ENCODE results near the gene ZNF804A.

ZNF804A gene

DNA sequence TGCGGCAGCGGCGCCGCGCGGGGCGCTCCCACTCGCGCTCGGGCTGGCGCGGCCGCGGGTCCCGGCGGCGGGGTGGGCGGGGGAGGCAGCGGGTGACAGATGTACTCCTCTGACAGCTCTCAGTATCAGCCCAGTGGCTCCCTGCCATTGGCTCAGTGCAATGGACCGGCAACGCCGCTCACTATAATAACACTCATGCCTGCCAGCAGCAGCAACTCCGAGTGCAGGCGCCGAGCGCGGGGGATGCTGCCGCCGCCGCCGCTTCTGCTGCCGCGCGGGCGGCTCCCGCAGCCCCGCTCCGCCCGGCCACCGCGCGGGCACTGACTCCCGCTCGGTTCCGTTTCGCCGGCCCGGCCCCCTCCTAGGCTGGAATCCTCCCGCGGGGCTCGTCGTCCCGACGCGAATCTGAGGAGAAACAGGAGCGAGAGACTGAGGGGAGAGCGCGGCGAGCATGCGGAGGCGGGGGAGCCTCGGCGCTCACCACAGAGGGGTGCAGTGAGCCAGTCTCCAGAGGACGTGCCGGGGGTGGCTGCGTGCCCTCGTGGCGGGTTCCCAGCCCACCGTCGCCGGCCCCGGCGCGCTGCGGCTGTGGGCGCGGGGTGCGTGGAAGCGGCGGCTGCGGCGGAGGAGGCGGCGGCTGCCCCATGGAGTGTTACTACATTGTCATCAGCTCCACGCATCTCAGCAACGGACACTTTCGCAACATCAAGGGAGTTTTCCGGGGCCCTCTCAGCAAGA lies at the start of gene ZNF804A:
Gene ZNF804A (plus strand): TSS at position 214 of the 738 bp plus-strand sequence. CDS start 431 bp downstream, at position 645.
- DNase-seq (ENCODE audit: low spot score): no peak

DNA sequence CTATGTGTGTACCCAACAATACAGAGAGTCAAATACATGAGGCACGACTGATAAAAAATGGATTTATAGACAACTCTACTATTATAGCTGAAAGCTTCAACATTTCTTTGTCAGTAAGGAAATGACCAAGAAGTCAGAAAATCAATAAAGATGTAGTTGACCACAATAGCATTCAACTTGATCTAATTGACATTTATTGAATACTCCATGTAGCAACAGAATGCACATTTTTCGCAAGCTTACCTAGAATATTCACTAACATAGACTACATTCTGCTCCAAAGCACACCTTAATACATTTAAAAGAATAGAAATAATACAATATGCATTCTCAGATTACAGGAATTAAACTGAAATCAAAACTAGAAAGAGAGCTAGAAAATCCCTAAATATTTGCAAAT lies 49.2 kb upstream of the ZNF804A start:
- DNase-seq (ENCODE audit: low spot score): no peak

DNA sequence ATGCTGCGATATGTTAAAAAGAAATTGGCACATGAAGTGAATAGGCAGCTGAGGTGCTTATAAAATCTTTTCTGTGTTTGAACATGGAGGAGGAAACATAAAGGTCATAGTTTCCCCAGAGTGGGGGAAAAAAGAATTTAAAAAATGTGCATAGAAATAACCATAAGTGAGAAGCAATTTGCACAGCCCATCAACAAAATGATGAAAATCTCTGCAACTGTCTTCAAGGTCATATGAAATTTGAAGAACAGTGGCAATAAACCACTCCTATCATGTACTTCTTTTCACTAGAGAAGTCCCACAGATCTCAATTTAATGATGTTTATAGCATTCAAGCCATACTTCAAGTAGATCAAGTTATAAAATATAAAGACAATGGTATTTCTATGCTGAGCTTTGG lies 46.7 kb upstream of the ZNF804A start:
- no peak for DNase-seq (ENCODE audit: low spot score)

DNA sequence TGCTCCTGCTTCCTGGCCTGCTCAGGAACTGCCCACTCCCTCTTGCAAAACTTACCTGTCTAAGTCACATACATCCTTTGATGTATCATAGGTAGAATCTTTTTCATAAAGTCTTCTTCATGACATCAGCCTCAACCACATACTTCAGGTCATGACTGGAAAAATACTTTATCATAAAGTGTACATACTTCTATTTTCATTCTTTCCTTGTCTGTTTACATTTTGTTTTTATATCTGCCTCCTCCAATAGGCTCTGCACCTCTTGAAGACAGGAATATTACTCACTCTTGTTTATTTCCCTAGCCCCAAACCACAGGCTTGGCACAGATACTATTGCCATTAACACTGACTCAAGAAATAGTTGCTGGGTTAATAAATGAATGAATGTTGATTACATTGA lies 43.6 kb upstream of the ZNF804A start:
- no peak for DNase-seq (ENCODE audit: low spot score)

DNA sequence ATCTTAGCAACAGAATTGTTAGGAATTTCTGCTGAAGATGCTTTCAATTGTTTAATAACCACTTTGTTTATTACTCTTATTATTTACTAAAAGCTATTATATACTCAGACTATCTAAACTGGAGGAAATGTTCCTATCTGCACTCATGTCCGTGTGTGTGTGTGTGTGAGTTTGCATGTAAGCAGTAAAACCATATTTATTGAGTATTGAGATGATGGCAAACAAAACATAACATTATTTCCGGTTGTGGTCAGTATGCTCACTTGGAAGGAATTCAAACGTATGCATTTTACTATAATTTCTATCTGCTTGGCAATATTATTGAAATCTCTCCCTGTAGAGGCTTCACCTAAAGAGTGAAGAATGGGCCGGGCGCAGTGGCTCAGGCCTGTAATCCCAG lies 43.0 kb upstream of the ZNF804A start:
- DNase-seq (ENCODE audit: low spot score): no peak

DNA sequence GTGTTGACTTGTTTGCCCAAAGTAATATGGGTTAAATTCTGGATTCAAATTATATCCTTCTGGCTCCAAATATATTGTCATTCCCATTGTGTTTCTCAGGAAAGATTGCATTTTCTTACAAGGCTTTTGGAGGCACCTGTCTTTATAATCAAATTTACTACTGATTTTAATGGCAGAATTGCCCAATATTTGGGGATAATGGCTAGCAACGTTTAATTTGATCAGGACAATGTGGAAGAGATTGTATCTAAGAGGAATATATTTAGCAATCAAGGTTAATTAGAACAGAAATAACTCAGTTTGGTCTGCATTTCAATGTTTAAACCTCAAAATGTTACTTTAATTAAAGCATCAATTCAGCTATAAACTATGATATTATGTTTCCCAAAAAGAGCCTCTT lies 41.7 kb upstream of the ZNF804A start:
- no peak for DNase-seq (ENCODE audit: low spot score)

DNA sequence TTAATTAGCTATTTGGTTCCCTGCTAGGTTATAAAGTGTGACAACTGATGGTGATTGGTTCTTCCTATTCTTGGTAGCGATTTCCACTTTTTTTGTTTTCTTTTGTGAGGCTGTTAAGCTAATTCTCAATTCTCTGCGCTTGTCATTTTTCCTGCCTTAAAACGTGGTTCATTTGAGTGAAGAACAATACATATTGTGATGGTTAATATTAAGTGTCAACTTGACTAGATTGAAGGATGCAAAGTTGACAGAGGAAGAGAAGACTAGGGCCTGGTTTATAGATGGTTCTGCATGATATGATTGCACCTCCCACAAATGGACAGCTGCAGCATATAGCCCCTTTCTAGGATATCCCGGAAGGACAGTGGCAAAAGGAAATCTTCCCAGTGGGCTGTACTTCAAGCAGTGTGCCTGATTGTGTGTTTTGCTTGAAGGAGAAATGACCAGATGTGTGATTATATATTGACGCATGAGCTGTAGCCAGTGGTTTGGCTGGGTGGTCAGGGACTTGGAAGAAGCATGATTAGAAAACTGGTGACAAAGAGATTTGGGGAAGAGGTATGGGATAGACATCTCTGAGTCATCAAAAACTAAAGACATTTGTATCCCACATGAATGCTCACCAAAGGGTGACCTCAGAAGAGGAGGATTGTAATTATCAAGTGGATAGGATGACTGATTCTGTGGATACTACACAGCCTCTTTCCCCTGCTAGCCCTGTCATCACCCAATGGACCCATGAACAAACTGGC lies 39.4 kb upstream of the ZNF804A start:
- DNase-seq (ENCODE audit: low spot score): no peak

DNA sequence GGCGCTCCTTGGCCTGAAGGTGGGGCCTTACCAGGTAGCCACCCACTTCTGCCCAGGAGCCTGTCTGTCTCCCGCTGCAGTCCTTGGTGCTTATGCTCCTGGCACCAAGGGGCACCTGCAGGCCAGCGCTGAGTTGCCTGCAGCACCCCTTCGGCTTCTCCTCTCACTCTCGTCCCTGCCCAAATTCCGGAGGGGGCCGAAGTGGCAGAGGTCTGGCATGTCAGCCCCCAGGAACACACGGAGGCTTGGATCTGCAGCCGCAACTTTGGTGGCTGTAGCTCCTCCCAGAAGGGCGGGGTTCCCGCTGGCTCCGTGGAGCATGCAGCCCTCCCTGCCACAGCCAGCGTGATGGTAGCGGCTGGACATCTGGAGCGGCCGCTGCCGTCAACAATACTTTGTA lies 37.7 kb upstream of the ZNF804A start:
- DNase-seq (ENCODE audit: low spot score): no peak

DNA sequence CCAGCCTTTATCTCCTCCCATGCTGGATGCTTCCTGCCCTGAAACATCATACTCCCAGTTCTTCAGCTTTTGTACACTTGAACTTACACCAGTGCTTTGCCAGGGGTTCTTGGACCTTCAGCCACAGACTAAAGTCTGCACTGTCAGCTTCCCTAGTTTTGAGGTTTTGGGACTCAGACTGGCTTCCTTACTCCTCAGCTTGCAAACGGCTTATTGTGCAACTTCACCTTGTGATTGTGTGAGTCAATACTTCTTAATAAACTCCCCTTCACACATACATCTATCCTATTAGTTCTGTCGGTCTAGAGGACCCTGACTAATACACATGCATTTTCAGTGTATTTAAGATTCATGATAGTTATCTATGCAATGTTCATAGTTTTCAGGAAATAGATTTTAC lies 35.8 kb upstream of the ZNF804A start:
- DNase-seq (ENCODE audit: low spot score): no peak

DNA sequence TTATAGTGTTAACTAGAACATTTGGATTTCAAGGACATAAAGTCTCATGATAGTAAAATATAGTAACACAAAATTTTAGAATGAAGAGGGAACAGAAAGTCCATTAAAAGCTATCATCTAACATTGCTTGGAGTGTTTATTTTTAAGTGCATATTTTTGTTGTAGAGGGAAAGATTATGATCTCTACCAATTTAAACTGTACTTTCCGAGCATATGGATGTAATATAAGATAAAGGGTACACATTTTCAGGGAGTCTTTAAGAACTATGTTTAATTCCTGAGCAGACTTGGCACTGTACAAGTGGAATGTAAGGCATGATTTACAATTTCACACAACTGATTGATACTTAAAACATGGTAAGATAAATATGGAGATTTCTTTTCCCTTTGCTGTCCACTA lies 34.2 kb upstream of the ZNF804A start:
- DNase-seq (ENCODE audit: low spot score): no peak

DNA sequence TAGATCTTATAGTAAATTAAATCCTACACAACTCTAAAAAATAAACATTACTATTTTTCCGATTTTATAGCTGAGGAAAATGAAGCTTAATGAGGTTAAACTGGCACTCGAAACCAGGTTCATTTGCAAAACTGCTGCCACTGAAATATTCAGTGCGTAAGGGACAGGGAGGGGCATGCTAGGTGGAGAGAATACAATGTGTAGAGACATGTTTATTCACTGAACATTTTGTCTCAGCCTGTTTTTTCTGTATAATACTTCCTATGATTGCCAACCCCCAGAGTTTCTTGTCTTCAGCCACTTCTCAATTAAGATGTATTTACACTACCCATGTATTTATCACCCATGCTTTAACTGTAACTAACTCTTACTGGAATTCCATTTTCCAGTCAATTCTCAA lies 31.6 kb upstream of the ZNF804A start:
- no peak for DNase-seq (ENCODE audit: low spot score)

DNA sequence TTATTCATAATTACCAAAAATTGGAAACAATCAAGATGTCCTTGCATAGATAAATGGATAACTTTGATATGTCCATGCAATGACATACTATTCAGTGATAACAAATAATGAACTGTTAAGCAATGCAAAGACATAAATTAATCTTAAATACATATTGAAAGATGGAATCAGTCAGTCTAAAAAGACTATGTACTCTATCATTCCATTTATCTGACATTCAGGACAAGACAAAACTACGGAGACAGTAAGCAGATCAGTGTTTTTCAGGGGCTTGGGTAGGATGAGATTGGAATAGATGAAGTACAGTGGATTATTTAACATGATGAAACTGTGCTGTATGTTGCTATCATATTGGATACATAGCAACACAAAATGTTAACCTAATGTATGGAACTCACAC lies 21.3 kb upstream of the ZNF804A start:
- no peak for DNase-seq (ENCODE audit: low spot score)

DNA sequence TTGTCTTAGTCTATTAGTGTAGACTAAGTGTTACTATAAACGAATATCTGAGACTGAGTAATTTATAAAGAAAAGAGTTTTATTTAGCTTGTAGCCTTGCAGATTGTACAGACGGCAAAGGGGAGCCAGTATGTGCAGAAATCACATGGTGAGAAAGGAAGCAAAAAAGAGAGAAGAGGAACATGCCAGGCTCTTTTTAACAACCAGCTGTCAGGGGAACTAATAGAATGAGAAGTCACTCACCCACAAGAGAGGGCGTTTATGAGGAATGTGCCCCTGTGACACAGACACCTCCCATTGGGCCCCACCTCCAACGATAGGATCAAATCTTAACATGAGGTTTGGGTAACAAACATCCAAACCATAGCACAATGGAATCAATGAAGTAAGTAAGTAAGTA lies 20.6 kb upstream of the ZNF804A start:
- no peak for DNase-seq (ENCODE audit: low spot score)

DNA sequence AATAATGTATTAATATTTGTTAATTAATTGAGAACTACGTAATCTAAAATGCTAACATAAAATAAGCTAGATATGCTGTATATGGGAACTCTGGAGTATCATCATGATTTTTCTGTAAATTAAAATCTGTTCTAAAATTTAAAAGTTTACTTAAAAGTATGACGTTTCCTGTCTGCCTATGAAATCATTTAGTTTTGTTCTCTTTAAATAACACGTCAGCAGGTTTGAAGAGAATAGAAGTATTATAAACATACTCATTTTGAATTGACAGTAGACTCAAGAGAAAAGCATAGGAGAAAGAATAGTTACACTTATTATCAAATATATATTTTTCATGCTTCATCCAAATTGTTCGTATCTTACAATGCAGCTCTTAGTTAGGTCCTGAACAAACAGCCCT lies 19.1 kb upstream of the ZNF804A start:
- no peak for DNase-seq (ENCODE audit: low spot score)

DNA sequence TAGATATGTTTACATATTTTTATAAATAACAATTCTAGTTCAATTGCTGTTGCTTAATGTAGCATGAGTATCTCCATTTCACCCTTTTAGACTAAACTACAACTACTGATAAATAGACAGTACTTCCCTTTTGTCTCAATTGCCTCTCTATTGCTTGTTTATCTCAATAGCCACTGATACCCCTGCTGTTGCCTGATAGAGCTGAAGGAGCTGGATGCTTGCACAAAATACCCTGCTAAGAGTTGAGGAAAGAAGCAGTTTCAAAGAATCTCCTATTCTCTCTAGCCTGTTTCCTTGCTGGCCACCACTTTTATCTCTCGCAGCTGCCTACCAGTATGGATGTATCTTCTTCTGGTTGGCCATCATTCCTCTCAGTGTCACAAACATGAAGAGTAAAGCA lies 16.9 kb upstream of the ZNF804A start:
- DNase-seq (ENCODE audit: low spot score): no peak

DNA sequence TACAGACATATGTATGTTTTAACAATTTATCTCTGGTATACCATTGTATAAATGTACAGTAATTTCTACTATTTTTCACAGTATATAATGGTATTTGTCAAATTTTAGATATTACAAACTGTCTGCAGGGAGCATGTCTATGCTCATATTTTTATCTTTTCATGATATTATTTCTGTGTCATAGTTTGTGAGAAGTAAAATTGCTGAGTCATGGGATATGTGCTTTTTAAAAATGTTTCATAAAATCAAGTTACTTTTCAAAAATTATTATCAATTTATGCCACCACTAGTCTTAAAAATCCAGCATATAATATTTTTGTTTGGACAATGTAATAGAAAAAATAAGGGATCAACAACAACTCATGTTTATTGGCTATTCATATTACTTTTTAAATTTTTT lies 9.1 kb upstream of the ZNF804A start:
- DNase-seq (ENCODE audit: low spot score): no peak

DNA sequence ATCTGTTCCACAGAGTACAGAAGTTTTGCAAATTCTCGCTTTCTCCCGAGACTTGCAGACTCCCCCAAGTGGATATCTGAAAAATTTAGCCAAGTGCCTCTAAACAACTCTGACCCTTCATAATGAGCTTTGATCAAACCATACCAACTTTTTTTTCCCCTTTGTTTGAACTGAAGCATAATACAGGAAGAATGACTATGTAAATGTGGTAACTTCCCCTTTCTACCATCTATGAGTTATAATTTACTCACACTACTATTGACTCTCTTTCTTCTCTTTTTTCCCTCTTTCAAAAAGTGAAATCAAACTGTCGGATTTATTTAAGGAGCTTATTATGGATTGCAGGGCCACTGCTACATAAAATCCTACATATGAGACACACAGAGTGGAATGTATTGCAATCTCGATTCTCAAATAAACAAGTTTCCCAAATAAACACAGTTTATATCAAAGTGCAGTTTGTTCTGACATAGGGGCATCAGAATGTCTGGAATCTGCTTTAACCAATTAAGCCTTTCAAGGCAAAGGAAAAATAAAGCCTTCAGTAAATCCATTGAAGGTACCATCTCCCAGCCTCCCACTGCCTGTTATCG lies 1.4 kb upstream of the ZNF804A start:
- DNase-seq (ENCODE audit: low spot score): no peak

DNA sequence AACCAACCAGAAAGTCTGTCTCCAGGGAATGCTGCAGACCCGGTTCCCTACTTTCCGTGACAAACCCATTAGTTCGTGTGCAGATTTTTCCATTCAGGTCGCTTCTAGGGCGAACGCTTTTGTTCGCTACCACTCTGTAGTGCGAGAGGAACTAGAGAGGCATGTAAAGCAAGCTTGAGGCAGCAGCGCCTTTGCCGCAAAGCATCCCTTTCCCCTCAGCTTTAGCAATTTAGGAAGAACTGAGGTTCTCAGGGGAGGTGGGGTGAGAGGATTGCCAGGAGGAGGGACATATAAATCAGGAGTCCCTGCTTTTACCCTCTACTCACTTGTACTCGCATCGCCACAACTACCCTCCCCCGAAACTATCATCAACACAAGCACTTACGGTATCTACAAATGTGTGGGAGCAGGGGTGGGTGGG lies 748 bp upstream of the ZNF804A start:
- no peak for DNase-seq (ENCODE audit: low spot score)

DNA sequence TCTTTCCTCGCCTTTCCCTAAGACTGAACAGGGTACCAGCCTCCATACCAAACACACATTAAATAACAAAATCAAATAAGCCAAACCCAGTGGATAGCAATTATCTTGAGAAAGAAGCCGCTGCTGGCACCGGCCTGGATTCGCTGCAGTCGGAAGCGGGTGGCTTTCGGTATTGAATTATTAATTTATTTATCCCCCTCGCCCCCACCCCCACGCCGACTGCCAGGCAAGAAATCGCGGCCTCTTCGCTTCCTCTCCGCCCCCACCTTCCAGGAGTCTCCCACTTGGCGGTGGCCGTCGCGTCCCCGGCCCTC lies 370 bp upstream of the ZNF804A start:
- no peak for DNase-seq (ENCODE audit: low spot score)

DNA sequence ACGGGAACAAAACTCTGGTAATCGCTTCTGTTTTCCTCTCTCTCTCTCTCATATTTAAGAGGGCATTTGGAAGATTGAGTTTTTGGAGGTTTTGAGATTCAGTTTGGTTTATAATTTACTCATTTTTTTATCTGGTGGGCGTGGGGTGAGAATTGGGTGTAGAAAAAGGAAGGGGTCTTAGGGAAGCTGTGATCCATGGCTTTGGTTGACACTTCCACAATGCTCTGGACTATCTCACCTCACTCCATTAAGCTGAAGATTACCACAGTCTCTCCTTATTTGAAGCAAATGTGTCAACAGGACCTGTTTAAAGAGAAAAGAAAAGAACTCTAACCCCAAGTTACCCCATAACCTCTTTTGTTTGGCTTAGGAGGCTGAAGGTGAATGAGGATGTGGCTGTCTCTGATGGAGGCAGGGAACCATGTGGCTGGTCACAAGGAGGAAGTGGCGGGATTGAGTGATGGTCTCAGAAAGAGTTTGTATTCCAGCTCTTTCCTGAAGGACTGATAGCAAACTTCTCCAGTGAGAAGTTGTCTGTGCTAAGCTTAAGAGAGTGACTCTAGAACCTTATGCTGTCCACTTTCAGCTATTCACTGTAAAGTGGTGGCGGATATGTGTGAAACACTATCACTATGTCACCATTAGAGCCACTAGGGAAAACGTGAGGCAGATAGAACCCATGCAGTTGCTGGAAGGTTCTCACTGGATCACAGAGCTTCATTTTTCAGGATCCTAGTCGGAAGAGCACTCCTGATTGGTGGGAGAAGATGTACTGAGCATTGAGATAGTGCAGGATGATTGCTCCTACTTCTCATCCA lies 934 bp downstream of the ZNF804A start:
- no peak for DNase-seq (ENCODE audit: low spot score)

DNA sequence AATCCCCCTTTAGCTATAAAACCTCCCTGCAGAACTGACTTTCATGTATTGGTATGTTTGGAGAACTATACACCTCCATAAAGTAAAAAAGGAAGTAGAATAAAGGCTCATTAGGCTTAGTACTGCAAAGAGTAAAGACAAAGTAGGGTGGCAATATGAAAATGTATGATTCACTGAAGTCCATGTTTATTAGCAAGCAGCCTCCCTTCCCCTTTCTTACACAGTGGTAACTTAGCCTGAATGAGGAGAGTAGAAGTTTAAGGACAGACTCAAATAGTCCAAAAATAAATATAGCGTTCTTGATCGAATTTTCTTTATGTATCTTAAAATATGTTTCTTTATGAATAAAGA lies 1.5 kb downstream of the ZNF804A start:
- DNase-seq (ENCODE audit: low spot score): no peak

DNA sequence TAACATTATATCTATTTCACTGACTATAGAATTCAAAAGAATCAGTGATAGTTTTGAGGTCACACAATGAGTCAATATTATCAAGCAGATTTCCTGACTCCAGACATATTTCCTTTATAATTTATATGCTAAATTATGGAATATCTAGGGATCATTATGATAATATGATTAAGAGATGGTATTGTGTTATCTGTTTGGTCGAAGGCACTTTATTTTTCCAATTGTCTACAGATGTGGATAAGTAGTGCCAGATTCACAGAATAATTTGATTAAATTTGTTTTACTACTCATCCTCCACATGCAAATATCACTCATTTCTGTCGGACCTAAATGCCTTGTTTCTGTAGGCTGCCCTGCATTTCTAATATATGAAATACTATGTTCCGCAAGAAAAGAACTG lies 4.4 kb downstream of the ZNF804A start:
- DNase-seq (ENCODE audit: low spot score): no peak

DNA sequence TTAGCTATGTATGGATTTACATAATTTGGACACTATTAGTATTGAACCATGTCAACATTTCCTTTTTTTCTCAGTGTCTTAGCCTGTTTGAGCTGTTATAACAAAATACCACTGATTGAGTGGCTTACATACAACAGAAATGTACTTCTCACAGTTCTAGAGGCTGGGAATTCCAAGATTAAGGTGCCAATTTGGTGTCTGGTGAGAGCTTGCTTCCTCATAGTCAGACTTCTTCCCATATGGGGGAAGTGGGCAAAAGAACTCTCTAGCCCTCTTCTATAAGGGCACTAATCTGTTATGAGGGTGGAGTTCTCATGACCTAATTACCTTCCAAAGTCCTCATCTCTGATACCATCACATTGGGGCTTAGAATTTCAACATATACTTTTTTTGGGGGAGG lies 12.6 kb downstream of the ZNF804A start:
- DNase-seq (ENCODE audit: low spot score): no peak

Measured in LoVo (cell line).